BLaER1 (cell line): ENCODE results near the gene ABCA1.
"Not testable (repeated sequence)": the region's sequence is repeated elsewhere in the genome, so short reads cannot be mapped to it uniquely, and the experiment has no call there.

Experiments
- H3K27ac ChIP-seq: shearing (Covaris generic); formaldehyde crosslinking; 2 replicates; pipeline ENCODE4 v1.8.1; 2022
- H3K27me3 ChIP-seq: shearing (Covaris generic); formaldehyde crosslinking; 2 replicates; pipeline ENCODE4 v1.8.1; 2022
- H3K36me3 ChIP-seq: shearing (Covaris generic); formaldehyde crosslinking; 2 replicates; pipeline ENCODE4 v1.8.1; 2022
- H3K4me1 ChIP-seq: shearing (Covaris generic); formaldehyde crosslinking; 2 replicates; pipeline ENCODE4 v1.8.1; 2022
- H3K4me2 ChIP-seq: shearing (Covaris generic); formaldehyde crosslinking; 2 replicates; pipeline ENCODE4 v1.8.1; 2022
- H3K4me3 ChIP-seq: shearing (Covaris generic); formaldehyde crosslinking; 2 replicates; pipeline ENCODE4 v1.8.1; 2022
- H3K9ac ChIP-seq: shearing (Covaris generic); formaldehyde crosslinking; 2 replicates; pipeline ENCODE4 v1.8.1; 2022
- H3K9me3 ChIP-seq: shearing (Covaris generic); formaldehyde crosslinking; 2 replicates; pipeline ENCODE4 v1.8.1; 2022
- H4K20me1 ChIP-seq: shearing (Covaris generic); formaldehyde crosslinking; 2 replicates; pipeline ENCODE4 v1.8.1; 2022
- Cebpa-rat ChIP-seq: shearing (Covaris generic); IDR thresholded peaks from 2 replicates; pipeline ENCODE4 v1.8.1; 2022

ABCA1 gene, protein sequence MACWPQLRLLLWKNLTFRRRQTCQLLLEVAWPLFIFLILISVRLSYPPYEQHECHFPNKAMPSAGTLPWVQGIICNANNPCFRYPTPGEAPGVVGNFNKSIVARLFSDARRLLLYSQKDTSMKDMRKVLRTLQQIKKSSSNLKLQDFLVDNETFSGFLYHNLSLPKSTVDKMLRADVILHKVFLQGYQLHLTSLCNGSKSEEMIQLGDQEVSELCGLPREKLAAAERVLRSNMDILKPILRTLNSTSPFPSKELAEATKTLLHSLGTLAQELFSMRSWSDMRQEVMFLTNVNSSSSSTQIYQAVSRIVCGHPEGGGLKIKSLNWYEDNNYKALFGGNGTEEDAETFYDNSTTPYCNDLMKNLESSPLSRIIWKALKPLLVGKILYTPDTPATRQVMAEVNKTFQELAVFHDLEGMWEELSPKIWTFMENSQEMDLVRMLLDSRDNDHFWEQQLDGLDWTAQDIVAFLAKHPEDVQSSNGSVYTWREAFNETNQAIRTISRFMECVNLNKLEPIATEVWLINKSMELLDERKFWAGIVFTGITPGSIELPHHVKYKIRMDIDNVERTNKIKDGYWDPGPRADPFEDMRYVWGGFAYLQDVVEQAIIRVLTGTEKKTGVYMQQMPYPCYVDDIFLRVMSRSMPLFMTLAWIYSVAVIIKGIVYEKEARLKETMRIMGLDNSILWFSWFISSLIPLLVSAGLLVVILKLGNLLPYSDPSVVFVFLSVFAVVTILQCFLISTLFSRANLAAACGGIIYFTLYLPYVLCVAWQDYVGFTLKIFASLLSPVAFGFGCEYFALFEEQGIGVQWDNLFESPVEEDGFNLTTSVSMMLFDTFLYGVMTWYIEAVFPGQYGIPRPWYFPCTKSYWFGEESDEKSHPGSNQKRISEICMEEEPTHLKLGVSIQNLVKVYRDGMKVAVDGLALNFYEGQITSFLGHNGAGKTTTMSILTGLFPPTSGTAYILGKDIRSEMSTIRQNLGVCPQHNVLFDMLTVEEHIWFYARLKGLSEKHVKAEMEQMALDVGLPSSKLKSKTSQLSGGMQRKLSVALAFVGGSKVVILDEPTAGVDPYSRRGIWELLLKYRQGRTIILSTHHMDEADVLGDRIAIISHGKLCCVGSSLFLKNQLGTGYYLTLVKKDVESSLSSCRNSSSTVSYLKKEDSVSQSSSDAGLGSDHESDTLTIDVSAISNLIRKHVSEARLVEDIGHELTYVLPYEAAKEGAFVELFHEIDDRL (N-terminal part only)

DNA sequence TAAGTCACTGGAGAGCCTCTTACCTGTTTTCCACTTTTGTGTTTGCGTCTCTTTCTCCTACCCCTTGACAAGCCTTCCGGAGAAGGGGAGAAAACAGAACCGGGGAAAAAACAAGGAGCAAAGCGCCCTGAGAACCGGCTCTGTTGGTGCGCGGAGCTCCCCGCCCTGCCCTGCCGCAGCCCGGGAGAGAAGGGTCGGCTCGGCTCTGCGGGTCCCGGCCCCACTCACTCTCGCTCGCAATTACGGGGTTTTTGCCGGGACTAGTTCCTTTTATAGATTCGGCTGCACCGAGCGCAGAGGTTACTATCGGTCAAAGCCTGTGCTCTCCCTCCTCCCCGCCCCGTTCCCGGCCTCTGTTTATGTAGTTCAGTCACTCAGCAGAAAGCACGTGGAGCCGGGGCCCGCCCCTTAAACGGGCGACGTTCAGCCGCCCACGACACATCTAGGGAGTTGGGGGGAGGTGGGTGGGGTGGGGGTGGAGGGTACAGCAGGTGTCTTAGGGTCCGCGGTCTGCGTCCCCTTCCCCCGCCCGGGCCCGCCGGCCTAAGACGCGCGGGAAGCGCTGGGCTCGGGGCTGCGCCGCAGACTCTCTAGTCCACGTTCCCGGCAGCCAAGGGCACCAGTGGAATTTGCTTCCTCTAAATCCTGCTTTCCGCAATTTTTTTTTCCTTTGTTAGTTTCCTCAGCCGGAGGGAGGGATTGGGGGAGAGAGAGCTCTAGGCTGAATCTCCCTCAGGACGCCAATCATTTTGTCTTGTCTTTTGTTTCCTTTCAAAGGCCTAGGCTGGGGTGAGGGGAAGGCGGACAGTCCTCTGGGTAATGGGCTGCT, at the start of gene ABCA1:
ABCA1 (minus strand) TSS at position 244 of the 829 bp plus-strand sequence. CDS start 24,476 bp downstream, outside the sequence.
- H3K27me3 ChIP-seq, result no peaks in the 10 kb centered on the region

DNA sequence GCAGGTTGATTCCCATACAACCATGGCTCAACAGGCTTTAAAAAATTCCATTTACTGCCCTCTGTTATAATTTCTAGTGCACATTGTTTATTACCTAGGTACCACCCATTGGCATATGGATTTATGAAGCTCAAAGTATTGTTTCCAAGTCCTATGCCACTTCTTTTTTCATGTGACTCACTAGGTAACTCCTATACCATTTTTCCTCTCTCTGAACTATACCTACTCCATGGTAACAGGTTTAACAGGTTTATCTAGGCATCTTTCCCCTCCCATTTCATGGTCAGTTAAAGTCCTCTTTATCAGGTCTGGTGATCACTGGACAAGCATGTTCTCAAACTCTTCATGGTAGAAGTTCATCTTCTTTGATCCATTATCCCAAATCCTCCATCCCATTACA, 49.6 kb upstream of the ABCA1 start:
- Histone ChIP-seq H3K36me3 (no peaks in the 10 kb centered on the region), H3K4me2 (no peak overlapping the region), H3K9ac (no peak overlapping the region), H4K20me1 (no peaks in the 10 kb centered on the region), H3K27ac (no peak overlapping the region), H3K4me1 (peaks cover 33% of the 10 kb centered on the region), H3K4me3 (no peak overlapping the region), H3K27me3 (no peaks in the 10 kb centered on the region), H3K9me3 (peaks cover 7% of the 10 kb centered on the region; the same call in 1 of the 2 replicates)
- no peak for TF ChIP-seq Cebpa-rat

More for the DNA sequence above, at the start of gene ABCA1:
- no peaks in the 10 kb centered on the region for H3K9me3 ChIP-seq
- peaks cover 45% of the 10 kb centered on the region for H3K4me1 ChIP-seq
- no peaks in the 10 kb centered on the region for H3K36me3 ChIP-seq
- H3K4me2 ChIP-seq, result peak within 1 kb of the TSS; percentile 81
- TF ChIP-seq Cebpa-rat, result no peak
- H4K20me1 ChIP-seq, result peaks cover 23% of the 10 kb centered on the region
- peak within 1 kb of the TSS; percentile 98 for H3K27ac ChIP-seq
- H3K4me3 ChIP-seq, result peak within 1 kb of the TSS; percentile 95
- H3K9ac ChIP-seq, result peak within 1 kb of the TSS; percentile 99

DNA sequence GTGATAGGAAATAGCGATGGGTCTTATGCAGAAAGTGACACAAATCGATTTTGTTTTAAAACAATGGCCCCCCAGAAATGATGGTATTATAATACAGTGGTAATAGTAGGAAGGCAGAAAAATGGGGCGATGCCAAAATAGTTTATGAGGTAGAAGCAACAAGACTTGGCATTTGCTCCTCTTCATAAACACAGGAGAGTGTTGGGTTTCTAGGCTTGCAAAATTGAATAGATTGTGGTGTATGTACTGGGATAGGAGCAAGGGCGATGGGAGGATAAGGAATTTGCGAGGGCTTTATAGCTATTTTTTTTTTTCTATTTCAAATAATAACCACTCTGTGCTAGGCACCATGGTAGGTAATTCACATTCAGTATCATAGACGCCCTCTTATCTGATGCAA, 49.2 kb upstream of the ABCA1 start:
- Histone ChIP-seq H4K20me1 (no peaks in the 10 kb centered on the region), H3K9me3 (peaks cover 7% of the 10 kb centered on the region; the same call in 1 of the 2 replicates), H3K27ac (no peak overlapping the region), H3K27me3 (no peaks in the 10 kb centered on the region), H3K36me3 (no peaks in the 10 kb centered on the region), H3K4me2 (no peak overlapping the region), H3K9ac (no peak overlapping the region), H3K4me3 (no peak overlapping the region), H3K4me1 (peaks cover 29% of the 10 kb centered on the region)
- TF ChIP-seq Cebpa-rat, result no peak

DNA sequence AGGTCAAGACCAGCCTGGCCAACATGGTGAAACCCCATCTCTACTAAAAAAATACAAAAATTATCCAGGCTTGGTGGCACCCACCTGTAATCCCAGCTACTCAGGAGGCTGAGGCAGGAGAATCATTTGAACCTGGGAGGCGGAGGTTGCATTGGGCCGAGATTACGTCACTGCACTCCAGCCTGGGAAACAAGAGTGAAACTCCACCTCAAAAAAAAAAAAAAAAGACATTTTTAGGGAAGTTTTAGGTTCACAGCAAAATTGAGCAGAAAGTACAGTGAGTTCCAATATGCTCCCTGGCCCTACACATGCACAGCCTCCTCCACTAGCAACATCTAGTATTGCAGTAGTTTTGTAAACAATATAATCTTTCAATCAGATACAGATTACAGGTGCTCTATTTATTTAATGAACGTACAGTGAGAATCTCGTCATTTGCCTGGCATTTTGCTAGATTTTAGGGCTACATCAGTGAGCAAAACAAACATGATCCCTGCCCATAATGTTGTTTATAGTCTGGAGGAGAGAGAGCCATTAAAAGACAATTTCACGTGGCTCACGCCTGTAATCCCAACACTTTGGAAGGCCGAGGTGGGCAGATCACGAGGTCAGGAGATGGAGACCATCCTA, 48.1 kb upstream of the ABCA1 start:
- not testable (repeated sequence) for H3K4me2 ChIP-seq, H3K4me3 ChIP-seq, H3K9ac ChIP-seq, H3K27me3 ChIP-seq, H3K27ac ChIP-seq, H3K36me3 ChIP-seq, H4K20me1 ChIP-seq, H3K9me3 ChIP-seq
- peaks cover 19% of the 10 kb centered on the region for H3K4me1 ChIP-seq

DNA sequence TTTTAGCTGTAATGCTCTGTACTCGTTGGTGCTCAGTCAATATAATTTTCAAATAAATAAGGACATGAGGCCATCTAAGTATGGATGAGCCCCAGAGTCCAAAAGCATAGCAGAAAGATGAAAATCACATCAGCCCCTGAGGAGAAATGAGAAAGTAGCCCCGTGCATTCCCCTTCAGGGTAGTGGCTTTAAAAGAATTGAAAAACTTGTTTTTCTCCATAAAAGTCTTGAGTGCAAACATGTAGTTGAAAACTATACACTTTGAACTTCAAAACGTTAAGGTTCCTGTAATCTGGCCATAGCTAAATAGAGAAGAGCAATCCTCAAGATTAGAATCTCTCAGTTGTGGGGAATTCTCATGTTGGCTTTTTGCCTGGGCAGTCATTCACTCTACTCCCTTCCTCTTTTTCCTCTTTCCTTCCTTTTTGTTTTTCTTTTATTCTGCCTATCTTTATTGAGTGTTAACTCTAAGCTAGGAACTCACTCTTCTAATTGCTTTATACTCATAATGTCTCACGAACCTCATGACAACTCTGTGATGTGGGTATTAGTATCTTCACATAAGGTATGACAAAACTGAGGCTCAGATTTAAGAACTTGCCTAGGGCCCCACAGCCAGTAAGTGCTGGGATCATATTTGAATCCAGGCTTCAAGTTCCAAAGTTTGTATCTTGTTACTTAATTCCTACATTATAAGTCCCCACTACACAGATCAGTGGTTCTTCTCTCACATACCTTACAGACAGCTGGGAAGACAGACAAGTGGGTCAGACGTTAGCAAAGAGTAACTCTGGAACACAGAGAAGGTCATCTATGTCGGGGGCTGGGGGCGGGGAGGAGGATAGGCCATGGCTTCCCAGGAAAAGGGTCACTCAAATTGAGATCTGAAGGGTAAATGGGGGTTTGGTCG, 46.4 kb upstream of the ABCA1 start:
- Histone ChIP-seq H3K9ac (no peak overlapping the region), H3K4me1 (peaks cover 19% of the 10 kb centered on the region), H3K4me3 (no peak overlapping the region), H3K4me2 (peak overlapping the region; percentile 36; the same call in 1 of the 2 replicates), H3K36me3 (no peaks in the 10 kb centered on the region), H3K27me3 (no peaks in the 10 kb centered on the region), H3K9me3 (peaks cover 7% of the 10 kb centered on the region; the same call in 1 of the 2 replicates), H4K20me1 (no peaks in the 10 kb centered on the region), H3K27ac (no peak overlapping the region)
- TF ChIP-seq Cebpa-rat, result no peak

DNA sequence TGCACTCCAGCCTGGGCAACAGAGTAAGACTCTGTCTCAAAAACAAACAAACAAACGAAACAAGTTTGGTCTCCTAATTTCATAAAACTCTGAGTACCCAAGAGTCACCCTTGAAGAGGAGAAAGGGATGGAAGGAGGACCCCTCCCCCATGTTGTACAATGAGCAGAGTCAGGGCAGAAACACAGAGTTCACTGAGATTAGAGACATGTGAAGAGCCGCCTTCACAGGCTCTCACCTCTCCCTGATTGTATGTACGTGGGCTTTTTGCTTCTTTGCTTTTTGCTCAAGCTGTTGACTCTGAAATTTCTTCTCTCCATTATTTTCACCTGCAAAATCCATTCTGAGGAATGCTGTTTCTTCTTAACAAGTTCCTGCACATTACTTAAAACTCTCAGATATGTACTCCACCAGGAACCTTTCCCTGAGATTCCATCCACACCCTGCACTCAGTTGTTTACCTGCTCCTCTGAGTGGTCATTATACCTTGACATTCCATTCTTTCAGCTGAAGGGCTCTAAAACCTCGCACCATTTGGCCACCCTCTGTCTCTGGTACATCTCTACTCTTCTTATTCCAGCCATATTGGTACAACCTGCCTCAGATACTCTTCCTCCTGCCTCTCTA, 44.4 kb upstream of the ABCA1 start:
- Histone ChIP-seq H3K4me2 (no peak overlapping the region), H3K4me1 (peaks cover 29% of the 10 kb centered on the region), H3K27ac (no peak overlapping the region), H3K9ac (no peak overlapping the region), H3K27me3 (no peaks in the 10 kb centered on the region), H3K9me3 (no peaks in the 10 kb centered on the region), H4K20me1 (no peaks in the 10 kb centered on the region), H3K36me3 (no peaks in the 10 kb centered on the region), H3K4me3 (no peak overlapping the region)
- TF ChIP-seq Cebpa-rat, result no peak

DNA sequence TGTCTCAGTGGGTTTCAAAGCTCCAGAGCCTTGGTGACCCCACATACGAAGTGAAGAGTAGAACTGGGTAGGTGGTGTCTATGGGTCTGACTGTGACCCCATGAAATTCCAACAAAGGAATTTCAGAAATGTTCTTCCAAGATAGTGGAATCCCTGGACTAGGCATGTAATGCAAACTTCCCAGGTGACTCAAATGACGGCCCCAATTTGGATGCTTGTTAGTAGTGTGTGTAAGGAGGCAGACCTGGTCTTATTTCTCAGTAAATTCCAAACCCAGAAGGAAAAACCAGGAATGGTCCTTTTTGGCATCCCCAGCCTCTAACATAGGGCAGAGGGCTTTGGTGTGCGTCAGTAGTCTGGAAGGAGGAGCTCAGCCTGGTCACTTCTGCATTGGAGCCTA, 43.6 kb upstream of the ABCA1 start:
- Histone ChIP-seq H4K20me1 (no peaks in the 10 kb centered on the region), H3K4me1 (peaks cover 29% of the 10 kb centered on the region), H3K4me3 (no peak overlapping the region), H3K9me3 (no peaks in the 10 kb centered on the region), H3K4me2 (no peak overlapping the region), H3K27ac (no peak overlapping the region), H3K27me3 (no peaks in the 10 kb centered on the region), H3K9ac (no peak overlapping the region), H3K36me3 (no peaks in the 10 kb centered on the region)
- TF ChIP-seq Cebpa-rat, result no peak
